ENCODE measurements around the gene GMIP. TPM values are rescaled to one million over a fixed set of nuclear protein-coding genes. Genes with fewer than 3 reads are reported as not detected.

Gene GMIP
- total RNA-seq, 1 experiment from 2014 or later, result 12.7 TPM

DNA sequence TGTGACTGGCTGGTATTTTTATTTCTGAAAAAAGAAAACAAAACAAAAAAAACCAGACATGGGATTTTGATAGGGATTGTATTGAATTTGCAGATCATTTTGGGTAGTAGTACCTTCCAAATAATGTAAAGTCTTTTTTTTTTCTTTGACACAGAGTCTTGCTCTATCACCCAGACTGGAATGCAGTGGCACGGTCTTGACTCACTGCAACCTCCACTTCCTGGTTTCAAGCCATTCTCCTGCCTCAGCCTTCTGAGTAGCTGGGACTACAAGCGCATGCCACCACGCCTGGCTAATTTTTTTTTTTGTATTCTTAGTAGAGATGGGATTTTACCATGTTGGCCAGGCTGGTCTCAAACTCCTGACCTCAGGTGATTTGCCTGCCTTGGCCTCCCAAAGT, 29.4 kb upstream of the GMIP start:
- no peak overlapping the region for H3K4me3 Mint-ChIP-seq
- H3K27ac ChIP-seq (ENCODE audit: insufficient read length, low read depth, low read length), result no peak overlapping the region
- peaks cover 13% of the 10 kb centered on the region; the same call in 1 of the 2 replicates for H3K79me2 ChIP-seq (ENCODE audit: insufficient read depth, low read length)
- H3K4me1 ChIP-seq (ENCODE audit: insufficient read depth, low read length), result peaks cover 4% of the 10 kb centered on the region; the same call in 1 of the 2 replicates
- DNase-seq, result no peak
- no peaks in the 10 kb centered on the region for H3K27me3 ChIP-seq (ENCODE audit: insufficient read depth, low read length)
- no CpG with 5 or more reads among the region's 3 CpGs for WGBS (ENCODE audit: extremely low coverage, insufficient read length, low lambda C conversion rate)
- H3T11ph ChIP-seq (ENCODE audit: low read length), result no peak overlapping the region
- H4K5ac ChIP-seq (ENCODE audit: insufficient read length, low read depth, low read length), result no peak overlapping the region
- no peak overlapping the region for H3K18ac ChIP-seq (ENCODE audit: insufficient read length, low read depth, low read length)
- H3K4me2 ChIP-seq (ENCODE audit: insufficient read depth, insufficient read length, low read length), result no peak overlapping the region
- H2BK15ac ChIP-seq (ENCODE audit: low read depth, low read length), result no peak overlapping the region
- H3K27ac Mint-ChIP-seq, result no peak overlapping the region
- peaks cover 53 to 62% (median 61%) of the 10 kb centered on the region in 3 experiments for H3K36me3 Mint-ChIP-seq (ENCODE audit: insufficient read depth in 1 of 3, low read depth in 3 of 3)
- H3K4me1 Mint-ChIP-seq, result peaks cover 25 to 26% of the 10 kb centered on the region in 2 experiments
- H4K91ac ChIP-seq (ENCODE audit: insufficient read length, low read depth, low read length), result no peak overlapping the region
- H2AK5ac ChIP-seq (ENCODE audit: insufficient read length, low read length), result no peak overlapping the region
- H2BK20ac ChIP-seq (ENCODE audit: low read depth, low read length, poor library complexity, severe bottlenecking), result no peak overlapping the region
- peaks cover 3 to 26% of the 10 kb centered on the region in 2 experiments; a peak in 4 of 5 replicates for H3K9me3 Mint-ChIP-seq
- H3K9ac ChIP-seq (ENCODE audit: extremely low read depth, insufficient read length, low read length), result no peak overlapping the region
- no peaks in the 10 kb centered on the region for H3K9me3 ChIP-seq (ENCODE audit: control insufficient read depth, low read depth, low read length)
- no peak overlapping the region for H3K23ac ChIP-seq (ENCODE audit: insufficient read length, low read depth, low read length)
- no peak overlapping the region for H2AFZ ChIP-seq (ENCODE audit: low read length)
- H4K8ac ChIP-seq (replicated peaks; ENCODE audit: insufficient read length, low read depth, low read length), result no peak overlapping the region
- TF ChIP-seq, protein P1, sequence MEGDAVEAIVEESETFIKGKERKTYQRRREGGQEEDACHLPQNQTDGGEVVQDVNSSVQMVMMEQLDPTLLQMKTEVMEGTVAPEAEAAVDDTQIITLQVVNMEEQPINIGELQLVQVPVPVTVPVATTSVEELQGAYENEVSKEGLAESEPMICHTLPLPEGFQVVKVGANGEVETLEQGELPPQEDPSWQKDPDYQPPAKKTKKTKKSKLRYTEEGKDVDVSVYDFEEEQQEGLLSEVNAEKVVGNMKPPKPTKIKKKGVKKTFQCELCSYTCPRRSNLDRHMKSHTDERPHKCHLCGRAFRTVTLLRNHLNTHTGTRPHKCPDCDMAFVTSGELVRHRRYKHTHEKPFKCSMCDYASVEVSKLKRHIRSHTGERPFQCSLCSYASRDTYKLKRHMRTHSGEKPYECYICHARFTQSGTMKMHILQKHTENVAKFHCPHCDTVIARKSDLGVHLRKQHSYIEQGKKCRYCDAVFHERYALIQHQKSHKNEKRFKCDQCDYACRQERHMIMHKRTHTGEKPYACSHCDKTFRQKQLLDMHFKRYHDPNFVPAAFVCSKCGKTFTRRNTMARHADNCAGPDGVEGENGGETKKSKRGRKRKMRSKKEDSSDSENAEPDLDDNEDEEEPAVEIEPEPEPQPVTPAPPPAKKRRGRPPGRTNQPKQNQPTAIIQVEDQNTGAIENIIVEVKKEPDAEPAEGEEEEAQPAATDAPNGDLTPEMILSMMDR (conservative IDR thresholded peaks at IDR 0.05), result no peak
- H3K4ac ChIP-seq (ENCODE audit: low read depth, low read length), result no peak overlapping the region
- H2BK12ac ChIP-seq (ENCODE audit: insufficient read length, low read depth, low read length), result no peak overlapping the region
- H3K79me1 ChIP-seq (ENCODE audit: insufficient read depth, low read depth, low read length, poor library complexity, severe bottlenecking), result peaks cover 17% of the 10 kb centered on the region
- no peak overlapping the region for H2BK120ac ChIP-seq (ENCODE audit: low read depth, low read length, poor library complexity, severe bottlenecking)
- H3K14ac ChIP-seq (ENCODE audit: insufficient read depth, low read length), result no peak overlapping the region
- H3K23me2 ChIP-seq (ENCODE audit: insufficient read length, low read depth, low read length, poor library complexity, severe bottlenecking), result peaks cover 16% of the 10 kb centered on the region
- no peak overlapping the region for H3K56ac ChIP-seq (ENCODE audit: insufficient read length, low read depth, low read length)
- H2BK5ac ChIP-seq (ENCODE audit: insufficient read length, low read length), result no peak overlapping the region
- no peaks in the 10 kb centered on the region for H4K20me1 ChIP-seq (ENCODE audit: control insufficient read depth, insufficient read depth, insufficient read length)
- H3K27me3 Mint-ChIP-seq (ENCODE audit: low read depth), result no peaks in the 10 kb centered on the region

Data from H9 (cell line).